WTC11 (cell line): Measurements from ENCODE around the gene NUAK2.

Experiments used
- ATF6 ChIP-seq: sonication (generic); formaldehyde crosslinking; IDR thresholded peaks from 2 replicates; pipeline ENCODE4 v1.8.1; 2023; ENCODE audit warnings: mild to moderate bottlenecking, missing genetic modification reagents
- CTCF ChIP-seq: fragments of 200-600 bp; IDR thresholded peaks from 2 replicates; pipeline ENCODE4 v1.8.0; 2022; ENCODE audit warnings: antibody characterized with exemption

DNA sequence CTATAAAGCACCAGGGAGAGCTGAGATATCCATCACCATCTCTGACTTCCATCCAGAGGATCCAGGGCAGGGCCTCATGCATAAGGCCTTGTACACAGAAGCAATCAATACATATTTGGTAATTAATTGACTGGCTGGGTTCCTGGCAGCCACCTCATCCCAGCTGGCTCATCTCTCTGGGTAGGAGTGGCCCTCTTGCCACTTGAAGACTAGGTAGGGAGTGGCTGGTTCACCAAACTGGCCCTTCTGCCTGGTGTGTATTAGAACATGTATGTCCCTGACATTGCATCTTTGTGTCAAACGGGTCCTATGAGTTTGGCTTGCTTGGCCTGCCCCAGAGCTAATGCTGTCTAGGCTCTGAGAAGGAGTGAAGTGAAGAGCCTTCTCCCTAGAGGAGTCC lies 11.8 kb downstream of the NUAK2 start:
- TF ChIP-seq ATF6 (CRISPR knock-in tag): no peak
- no peak for TF ChIP-seq CTCF
